ENCODE results near the gene SLC12A5.
A peak's percentile ranks its signal among the peaks of the same experiment; 100 is the strongest.
"Not testable (repeated sequence)": the region's sequence is repeated elsewhere in the genome, so short reads cannot be mapped to it uniquely, and the experiment has no call there.

Gene SLC12A5

GRCh38 chr20:46083101-46083500 is 54.1 kb downstream of the SLC12A5 start:
- Histone ChIP-seq H3K4me3 (ENCODE audit: low read length) (no peak overlapping the region), H3K36me3 (ENCODE audit: control insufficient read depth, insufficient read depth, low read length) (peaks cover 5% of the 10 kb centered on the region), H3K27me3 (ENCODE audit: control insufficient read depth, insufficient read depth, low read length) (no peaks in the 10 kb centered on the region), H3K4me1 (ENCODE audit: control insufficient read depth, insufficient read depth, low read length) (peaks cover 23% of the 10 kb centered on the region), H3K9ac (ENCODE audit: low read length) (no peak overlapping the region), H3K27ac (ENCODE audit: low read depth, low read length) (no peak overlapping the region)

GRCh38 chr20:46083531-46084061 is 54.6 kb downstream of the SLC12A5 start:
- H3K27me3 ChIP-seq (ENCODE audit: control insufficient read depth, insufficient read depth, low read length), result no peaks in the 10 kb centered on the region
- H3K4me3 ChIP-seq (ENCODE audit: low read length), result no peak overlapping the region
- H3K27ac ChIP-seq (ENCODE audit: low read depth, low read length), result no peak overlapping the region
- H3K36me3 ChIP-seq (ENCODE audit: control insufficient read depth, insufficient read depth, low read length), result peaks cover 5% of the 10 kb centered on the region
- H3K9ac ChIP-seq (ENCODE audit: low read length), result no peak overlapping the region
- H3K4me1 ChIP-seq (ENCODE audit: control insufficient read depth, insufficient read depth, low read length), result peaks cover 24% of the 10 kb centered on the region

GRCh38 chr20:46084805-46085178 is 55.8 kb downstream of the SLC12A5 start:
- H3K4me3 ChIP-seq (ENCODE audit: low read length), result no peak overlapping the region
- peaks cover 24% of the 10 kb centered on the region for H3K4me1 ChIP-seq (ENCODE audit: control insufficient read depth, insufficient read depth, low read length)
- H3K27me3 ChIP-seq (ENCODE audit: control insufficient read depth, insufficient read depth, low read length), result no peaks in the 10 kb centered on the region
- no peaks in the 10 kb centered on the region for H3K36me3 ChIP-seq (ENCODE audit: control insufficient read depth, insufficient read depth, low read length)
- H3K9ac ChIP-seq (ENCODE audit: low read length), result no peak overlapping the region
- no peak overlapping the region for H3K27ac ChIP-seq (ENCODE audit: low read depth, low read length)

GRCh38 chr20:46085179-46085851 is 56.3 kb downstream of the SLC12A5 start:
- H3K4me3 ChIP-seq (ENCODE audit: low read length), result no peak overlapping the region
- peaks cover 28% of the 10 kb centered on the region for H3K4me1 ChIP-seq (ENCODE audit: control insufficient read depth, insufficient read depth, low read length)
- H3K27me3 ChIP-seq (ENCODE audit: control insufficient read depth, insufficient read depth, low read length), result no peaks in the 10 kb centered on the region
- no peaks in the 10 kb centered on the region for H3K36me3 ChIP-seq (ENCODE audit: control insufficient read depth, insufficient read depth, low read length)
- no peak overlapping the region for H3K27ac ChIP-seq (ENCODE audit: low read depth, low read length)
- no peak overlapping the region for H3K9ac ChIP-seq (ENCODE audit: low read length)

- Histone ChIP-seq H3K9ac (ENCODE audit: low read length) (no peak overlapping the region), H3K4me1 (ENCODE audit: control insufficient read depth, insufficient read depth, low read length) (peaks cover 30% of the 10 kb centered on the region), H3K36me3 (ENCODE audit: control insufficient read depth, insufficient read depth, low read length) (no peaks in the 10 kb centered on the region), H3K27me3 (ENCODE audit: control insufficient read depth, insufficient read depth, low read length) (no peaks in the 10 kb centered on the region), H3K4me3 (ENCODE audit: low read length) (no peak overlapping the region), H3K27ac (ENCODE audit: low read depth, low read length) (no peak overlapping the region)
Measured at GRCh38 chr20:46087161-46087560, 58.1 kb downstream of the SLC12A5 start.

- H3K4me1 ChIP-seq (ENCODE audit: control insufficient read depth, insufficient read depth, low read length), result peaks cover 27% of the 10 kb centered on the region
- peak overlapping the region; percentile 92 for H3K4me3 ChIP-seq (ENCODE audit: low read length)
- no peaks in the 10 kb centered on the region for H3K36me3 ChIP-seq (ENCODE audit: control insufficient read depth, insufficient read depth, low read length)
Measured at GRCh38 chr20:46088409-46089166, 59.6 kb downstream of the SLC12A5 start.

GRCh38 chr20:46089167-46089416 is 60.1 kb downstream of the SLC12A5 start:
- no peaks in the 10 kb centered on the region for H3K27me3 ChIP-seq (ENCODE audit: control insufficient read depth, insufficient read depth, low read length)
- H3K27ac ChIP-seq (ENCODE audit: low read depth, low read length), result peak overlapping the region; percentile 100
- H3K36me3 ChIP-seq (ENCODE audit: control insufficient read depth, insufficient read depth, low read length), result no peaks in the 10 kb centered on the region
- H3K4me3 ChIP-seq (ENCODE audit: low read length), result peak overlapping the region; percentile 92
- peak overlapping the region; percentile 47 for H3K9ac ChIP-seq (ENCODE audit: low read length)
- peaks cover 25% of the 10 kb centered on the region for H3K4me1 ChIP-seq (ENCODE audit: control insufficient read depth, insufficient read depth, low read length)

More at GRCh38 chr20:46088409-46089166, 59.6 kb downstream of the SLC12A5 start:
- H3K9ac ChIP-seq (ENCODE audit: low read length), result peak overlapping the region; percentile 47
- peak overlapping the region; percentile 100 for H3K27ac ChIP-seq (ENCODE audit: low read depth, low read length)
- no peaks in the 10 kb centered on the region for H3K27me3 ChIP-seq (ENCODE audit: control insufficient read depth, insufficient read depth, low read length)

GRCh38 chr20:46089417-46090388 is 60.7 kb downstream of the SLC12A5 start, which contains the start of gene NCOA5:
TSS of gene NCOA5 (minus strand) at chr20:46089962. CDS start at chr20:46079424, 10,538 bp downstream.
- no peaks in the 10 kb centered on the region for H3K36me3 ChIP-seq (ENCODE audit: control insufficient read depth, insufficient read depth, low read length)
- H3K27ac ChIP-seq (ENCODE audit: low read depth, low read length), result peak within 1 kb of the TSS; percentile 100
- no peaks in the 10 kb centered on the region for H3K27me3 ChIP-seq (ENCODE audit: control insufficient read depth, insufficient read depth, low read length)
- peaks cover 23% of the 10 kb centered on the region for H3K4me1 ChIP-seq (ENCODE audit: control insufficient read depth, insufficient read depth, low read length)
- peak within 1 kb of the TSS; percentile 92 for H3K4me3 ChIP-seq (ENCODE audit: low read length)
- H3K9ac ChIP-seq (ENCODE audit: low read length), result peak within 1 kb of the TSS; percentile 69

GRCh38 chr20:46091622-46092535 is 62.9 kb downstream of the SLC12A5 start:
- H3K27ac ChIP-seq (ENCODE audit: low read depth, low read length); H3K9ac ChIP-seq (ENCODE audit: low read length); H3K36me3 ChIP-seq (ENCODE audit: control insufficient read depth, insufficient read depth, low read length); H3K4me3 ChIP-seq (ENCODE audit: low read length); H3K27me3 ChIP-seq (ENCODE audit: control insufficient read depth, insufficient read depth, low read length): not testable (repeated sequence)
- peaks cover 13% of the 10 kb centered on the region for H3K4me1 ChIP-seq (ENCODE audit: control insufficient read depth, insufficient read depth, low read length)

GRCh38 chr20:46093531-46093930 is 64.5 kb downstream of the SLC12A5 start:
- Histone ChIP-seq H3K36me3 (ENCODE audit: control insufficient read depth, insufficient read depth, low read length) (no peaks in the 10 kb centered on the region), H3K9ac (ENCODE audit: low read length) (no peak overlapping the region), H3K27me3 (ENCODE audit: control insufficient read depth, insufficient read depth, low read length) (no peaks in the 10 kb centered on the region), H3K4me1 (ENCODE audit: control insufficient read depth, insufficient read depth, low read length) (peaks cover 6% of the 10 kb centered on the region), H3K27ac (ENCODE audit: low read depth, low read length) (no peak overlapping the region), H3K4me3 (ENCODE audit: low read length) (no peak overlapping the region)

GRCh38 chr20:46099491-46100287 is 70.7 kb downstream of the SLC12A5 start:
- Histone ChIP-seq H3K27me3 (ENCODE audit: control insufficient read depth, insufficient read depth, low read length) (peaks cover 3% of the 10 kb centered on the region), H3K9ac (ENCODE audit: low read length) (no peak overlapping the region), H3K27ac (ENCODE audit: low read depth, low read length) (no peak overlapping the region), H3K4me1 (ENCODE audit: control insufficient read depth, insufficient read depth, low read length) (no peaks in the 10 kb centered on the region), H3K36me3 (ENCODE audit: control insufficient read depth, insufficient read depth, low read length) (no peaks in the 10 kb centered on the region), H3K4me3 (ENCODE audit: low read length) (no peak overlapping the region)
